Peyer's patch (tissue), 4 donors: Measurements from ENCODE around the gene AP1M1.

Experiments
- POLR2A ChIP-seq, 2 donors: fragments of 450-650 bp; IDR thresholded peaks; one replicate each; pipeline ENCODE4 v1.5.1; 2017; ENCODE audit warnings: antibody characterized with exemption in 2 of 2, mild to moderate bottlenecking in 2 of 2, moderate library complexity in 2 of 2
- TF ChIP-seq, protein P1 (sequence below), 6 experiments: fragments of 450-650 bp in 4 of 6; fragments of 200-600 bp in 2 of 6; sonication (generic) in 1 of 6; IDR thresholded peaks; one replicate each; pipeline ENCODE4 v1.5.1; 2017 to 2019; ENCODE audit warnings: antibody characterized with exemption in 6 of 6, mild to moderate bottlenecking in 3 of 6, moderate library complexity in 1 of 6

DNA sequence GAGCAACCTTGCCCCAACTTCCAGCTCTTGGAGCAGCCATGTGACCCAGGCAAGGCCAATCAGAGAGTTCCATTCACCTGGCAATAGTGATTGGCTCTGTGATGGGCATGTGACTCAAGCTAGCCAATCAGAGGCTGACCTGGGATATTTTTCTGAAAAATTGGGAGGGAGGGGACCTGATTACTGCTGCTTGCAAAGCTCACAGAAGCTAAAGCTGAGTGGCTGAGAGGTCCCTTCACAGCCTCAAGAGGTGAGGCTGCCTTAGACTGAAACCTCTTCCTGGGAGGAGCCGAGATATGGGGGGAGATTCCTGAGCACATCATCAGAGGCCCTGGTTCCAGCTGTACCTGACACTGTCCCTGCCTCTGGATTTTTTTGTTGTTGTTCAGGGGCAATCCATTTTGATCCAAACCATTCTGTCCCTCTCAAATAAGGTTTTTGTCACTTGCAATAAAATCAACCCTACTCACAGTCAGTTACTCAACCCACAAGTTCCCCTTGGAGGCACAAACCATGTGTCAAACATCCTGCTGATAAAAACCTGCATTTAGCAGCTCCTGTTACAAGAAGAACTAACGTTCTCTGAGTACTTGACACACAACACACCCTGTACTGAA, 29.1 kb upstream of the AP1M1 start:
- TF ChIP-seq, protein P1, sequence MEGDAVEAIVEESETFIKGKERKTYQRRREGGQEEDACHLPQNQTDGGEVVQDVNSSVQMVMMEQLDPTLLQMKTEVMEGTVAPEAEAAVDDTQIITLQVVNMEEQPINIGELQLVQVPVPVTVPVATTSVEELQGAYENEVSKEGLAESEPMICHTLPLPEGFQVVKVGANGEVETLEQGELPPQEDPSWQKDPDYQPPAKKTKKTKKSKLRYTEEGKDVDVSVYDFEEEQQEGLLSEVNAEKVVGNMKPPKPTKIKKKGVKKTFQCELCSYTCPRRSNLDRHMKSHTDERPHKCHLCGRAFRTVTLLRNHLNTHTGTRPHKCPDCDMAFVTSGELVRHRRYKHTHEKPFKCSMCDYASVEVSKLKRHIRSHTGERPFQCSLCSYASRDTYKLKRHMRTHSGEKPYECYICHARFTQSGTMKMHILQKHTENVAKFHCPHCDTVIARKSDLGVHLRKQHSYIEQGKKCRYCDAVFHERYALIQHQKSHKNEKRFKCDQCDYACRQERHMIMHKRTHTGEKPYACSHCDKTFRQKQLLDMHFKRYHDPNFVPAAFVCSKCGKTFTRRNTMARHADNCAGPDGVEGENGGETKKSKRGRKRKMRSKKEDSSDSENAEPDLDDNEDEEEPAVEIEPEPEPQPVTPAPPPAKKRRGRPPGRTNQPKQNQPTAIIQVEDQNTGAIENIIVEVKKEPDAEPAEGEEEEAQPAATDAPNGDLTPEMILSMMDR (IDR thresholded peaks at IDR 0.05), result no peak
- no peak for TF ChIP-seq POLR2A (IDR thresholded peaks at IDR 0.05)
